Activated CD8-positive, alpha-beta memory T cell treated with anti-CD3 and anti-CD28 coated beads for 4 hours (primary cell): ENCODE measurements around the gene SLC25A25.
"Not testable (repeated sequence)": the region's sequence is repeated elsewhere in the genome, so short reads cannot be mapped to it uniquely, and the experiment has no call there.

Experiments
- DNase-seq, 2 donors: peaks; one replicate each; pipeline ENCODE4 v3.0.0-alpha.2; 2020; ENCODE audit warnings: low read depth in 2 of 2

SLC25A25 gene

GRCh38 chr9:128109050-128109709 is 41.1 kb downstream of the SLC25A25 start:
- no peak for DNase-seq

GRCh38 chr9:128111726-128112125 is 43.7 kb downstream of the SLC25A25 start:
- not testable (repeated sequence) for DNase-seq

GRCh38 chr9:128113526-128114325 is 45.7 kb downstream of the SLC25A25 start:
- DNase-seq = no peak

GRCh38 chr9:128114326-128115186 is 46.5 kb downstream of the SLC25A25 start:
- DNase-seq = no peak

- no peak for DNase-seq
Observed at GRCh38 chr9:128115187-128116103, 47.4 kb downstream of the SLC25A25 start.

GRCh38 chr9:128116104-128117083 is 48.4 kb downstream of the SLC25A25 start:
- DNase-seq = no peak

- peak; percentile 89 to 94 for DNase-seq
Observed at GRCh38 chr9:128117613-128118471, 49.8 kb downstream of the SLC25A25 start.

- no peak for DNase-seq
Observed at GRCh38 chr9:128118472-128118857, 50.4 kb downstream of the SLC25A25 start.

- no peak for DNase-seq
Observed at GRCh38 chr9:128118971-128119665, 51.1 kb downstream of the SLC25A25 start.

GRCh38 chr9:128120061-128120740 is 52.2 kb downstream of the SLC25A25 start:
- no peak for DNase-seq

GRCh38 chr9:128120741-128121465 is 52.9 kb downstream of the SLC25A25 start:
- DNase-seq = no peak

GRCh38 chr9:128121466-128121810 is 53.4 kb downstream of the SLC25A25 start:
- DNase-seq = no peak

- no peak for DNase-seq
Observed at GRCh38 chr9:128121924-128122808, 54.1 kb downstream of the SLC25A25 start.

- DNase-seq = no peak
Observed at GRCh38 chr9:128122809-128123175, 54.8 kb downstream of the SLC25A25 start.

GRCh38 chr9:128123451-128124080 is 55.5 kb downstream of the SLC25A25 start:
- no peak for DNase-seq

- DNase-seq = no peak
Observed at GRCh38 chr9:128124451-128124850, 56.4 kb downstream of the SLC25A25 start.
